ENCODE results near the gene CAMK2D. TPM values are rescaled to one million over a fixed set of nuclear protein-coding genes. Genes with fewer than 3 reads are reported as not detected.

Gene CAMK2D
- total and polyA plus RNA-seq, 2 experiments from 2014 or later, result 4.9 to 14.6 TPM

GRCh38 chr4:113636438-113636818, 125.1 kb downstream of the CAMK2D start:
- H3K9me3 Mint-ChIP-seq, result 0 out of 3 replicates have a peak, but pooled peaks cover 2% of the 10 kb centered on the region
- Histone ChIP-seq H3F3A (replicated peaks; ENCODE audit: low read depth) (no peaks in the 10 kb centered on the region), H3K36me3 (ENCODE audit: insufficient read depth) (no peaks in the 10 kb centered on the region), H3K4me3 (no peak overlapping the region), H3K27me3 (ENCODE audit: insufficient read depth) (no peaks in the 10 kb centered on the region), H4K20me1 (replicated peaks; ENCODE audit: insufficient read depth) (no peaks in the 10 kb centered on the region), H3K27ac (ENCODE audit: low read depth) (no peak overlapping the region), H2AFZ (peak overlapping the region; percentile 3; the same call in 1 of the 2 replicates), H3K4me2 (no peak overlapping the region), H3K9me2 (ENCODE audit: insufficient read depth) (no peaks in the 10 kb centered on the region), H3K4me1 (ENCODE audit: insufficient read depth) (peaks cover 16% of the 10 kb centered on the region; the same call in 1 of the 2 replicates), H3K79me2 (replicated peaks; ENCODE audit: insufficient read depth) (no peaks in the 10 kb centered on the region)
- ATAC-seq (no peak), DNase-seq (ENCODE audit: low spot score) (peak; percentile 21)
- no peak overlapping the region for H3K27ac Mint-ChIP-seq
- no peak for TF ChIP-seq JUNB (IDR thresholded peaks at IDR 0.05; ENCODE audit: unreplicated experiment)
- no peak for TF ChIP-seq NANOG (IDR thresholded peaks at IDR 0.05; ENCODE audit: borderline replicate concordance)
- TF ChIP-seq CTCF (conservative IDR thresholded peaks at IDR 0.05; ENCODE audit: low read depth in 2 of 2), result peak in 1 of 2 experiments; percentile 54; a peak in 2 of 4 replicates
- TF ChIP-seq, protein P1, sequence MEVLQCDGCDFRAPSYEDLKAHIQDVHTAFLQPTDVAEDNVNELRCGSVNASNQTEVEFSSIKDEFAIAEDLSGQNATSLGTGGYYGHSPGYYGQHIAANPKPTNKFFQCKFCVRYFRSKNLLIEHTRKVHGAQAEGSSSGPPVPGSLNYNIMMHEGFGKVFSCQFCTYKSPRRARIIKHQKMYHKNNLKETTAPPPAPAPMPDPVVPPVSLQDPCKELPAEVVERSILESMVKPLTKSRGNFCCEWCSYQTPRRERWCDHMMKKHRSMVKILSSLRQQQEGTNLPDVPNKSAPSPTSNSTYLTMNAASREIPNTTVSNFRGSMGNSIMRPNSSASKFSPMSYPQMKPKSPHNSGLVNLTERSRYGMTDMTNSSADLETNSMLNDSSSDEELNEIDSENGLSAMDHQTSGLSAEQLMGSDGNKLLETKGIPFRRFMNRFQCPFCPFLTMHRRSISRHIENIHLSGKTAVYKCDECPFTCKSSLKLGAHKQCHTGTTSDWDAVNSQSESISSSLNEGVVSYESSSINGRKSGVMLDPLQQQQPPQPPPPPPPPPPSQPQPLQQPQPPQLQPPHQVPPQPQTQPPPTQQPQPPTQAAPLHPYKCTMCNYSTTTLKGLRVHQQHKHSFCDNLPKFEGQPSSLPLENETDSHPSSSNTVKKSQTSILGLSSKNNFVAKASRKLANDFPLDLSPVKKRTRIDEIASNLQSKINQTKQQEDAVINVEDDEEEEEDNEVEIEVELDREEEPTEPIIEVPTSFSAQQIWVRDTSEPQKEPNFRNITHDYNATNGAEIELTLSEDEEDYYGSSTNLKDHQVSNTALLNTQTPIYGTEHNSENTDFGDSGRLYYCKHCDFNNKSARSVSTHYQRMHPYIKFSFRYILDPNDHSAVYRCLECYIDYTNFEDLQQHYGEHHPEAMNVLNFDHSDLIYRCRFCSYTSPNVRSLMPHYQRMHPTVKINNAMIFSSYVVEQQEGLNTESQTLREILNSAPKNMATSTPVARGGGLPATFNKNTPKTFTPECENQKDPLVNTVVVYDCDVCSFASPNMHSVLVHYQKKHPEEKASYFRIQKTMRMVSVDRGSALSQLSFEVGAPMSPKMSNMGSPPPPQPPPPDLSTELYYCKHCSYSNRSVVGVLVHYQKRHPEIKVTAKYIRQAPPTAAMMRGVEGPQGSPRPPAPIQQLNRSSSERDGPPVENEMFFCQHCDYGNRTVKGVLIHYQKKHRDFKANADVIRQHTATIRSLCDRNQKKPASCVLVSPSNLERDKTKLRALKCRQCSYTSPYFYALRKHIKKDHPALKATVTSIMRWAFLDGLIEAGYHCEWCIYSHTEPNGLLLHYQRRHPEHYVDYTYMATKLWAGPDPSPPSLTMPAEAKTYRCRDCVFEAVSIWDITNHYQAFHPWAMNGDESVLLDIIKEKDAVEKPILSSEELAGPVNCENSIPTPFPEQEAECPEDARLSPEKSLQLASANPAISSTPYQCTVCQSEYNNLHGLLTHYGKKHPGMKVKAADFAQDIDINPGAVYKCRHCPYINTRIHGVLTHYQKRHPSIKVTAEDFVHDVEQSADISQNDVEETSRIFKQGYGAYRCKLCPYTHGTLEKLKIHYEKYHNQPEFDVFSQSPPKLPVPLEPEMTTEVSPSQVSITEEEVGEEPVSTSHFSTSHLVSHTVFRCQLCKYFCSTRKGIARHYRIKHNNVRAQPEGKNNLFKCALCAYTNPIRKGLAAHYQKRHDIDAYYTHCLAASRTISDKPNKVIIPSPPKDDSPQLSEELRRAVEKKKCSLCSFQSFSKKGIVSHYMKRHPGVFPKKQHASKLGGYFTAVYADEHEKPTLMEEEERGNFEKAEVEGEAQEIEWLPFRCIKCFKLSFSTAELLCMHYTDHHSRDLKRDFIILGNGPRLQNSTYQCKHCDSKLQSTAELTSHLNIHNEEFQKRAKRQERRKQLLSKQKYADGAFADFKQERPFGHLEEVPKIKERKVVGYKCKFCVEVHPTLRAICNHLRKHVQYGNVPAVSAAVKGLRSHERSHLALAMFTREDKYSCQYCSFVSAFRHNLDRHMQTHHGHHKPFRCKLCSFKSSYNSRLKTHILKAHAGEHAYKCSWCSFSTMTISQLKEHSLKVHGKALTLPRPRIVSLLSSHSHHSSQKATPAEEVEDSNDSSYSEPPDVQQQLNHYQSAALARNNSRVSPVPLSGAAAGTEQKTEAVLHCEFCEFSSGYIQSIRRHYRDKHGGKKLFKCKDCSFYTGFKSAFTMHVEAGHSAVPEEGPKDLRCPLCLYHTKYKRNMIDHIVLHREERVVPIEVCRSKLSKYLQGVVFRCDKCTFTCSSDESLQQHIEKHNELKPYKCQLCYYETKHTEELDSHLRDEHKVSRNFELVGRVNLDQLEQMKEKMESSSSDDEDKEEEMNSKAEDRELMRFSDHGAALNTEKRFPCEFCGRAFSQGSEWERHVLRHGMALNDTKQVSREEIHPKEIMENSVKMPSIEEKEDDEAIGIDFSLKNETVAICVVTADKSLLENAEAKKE (CRISPR knock-in tag; IDR thresholded peaks at IDR 0.05), result no peak
- TF ChIP-seq REST (IDR thresholded peaks at IDR 0.05; ENCODE audit: unreplicated experiment), result no peak
- no peak for TF ChIP-seq POLR2AphosphoS5 (IDR thresholded peaks at IDR 0.05; ENCODE audit: low read depth)
- no peaks in the 10 kb centered on the region for H3K36me3 Mint-ChIP-seq (ENCODE audit: low read depth)
- H3K27me3 Mint-ChIP-seq (ENCODE audit: insufficient read depth, low read depth, poor library complexity), result peaks cover 4% of the 10 kb centered on the region
- peaks cover 29% of the 10 kb centered on the region for H3K4me1 Mint-ChIP-seq
- H3K4me3 Mint-ChIP-seq, result no peak overlapping the region
